ENCODE measurements around the gene SNX33. TPM values are rescaled to one million over a fixed set of nuclear protein-coding genes. Genes with fewer than 3 reads are reported as not detected.
A peak's percentile ranks its signal among the peaks of the same experiment; 100 is the strongest.

The SNX33 gene
- total RNA-seq, 1 donor = 19.9 TPM

DNA sequence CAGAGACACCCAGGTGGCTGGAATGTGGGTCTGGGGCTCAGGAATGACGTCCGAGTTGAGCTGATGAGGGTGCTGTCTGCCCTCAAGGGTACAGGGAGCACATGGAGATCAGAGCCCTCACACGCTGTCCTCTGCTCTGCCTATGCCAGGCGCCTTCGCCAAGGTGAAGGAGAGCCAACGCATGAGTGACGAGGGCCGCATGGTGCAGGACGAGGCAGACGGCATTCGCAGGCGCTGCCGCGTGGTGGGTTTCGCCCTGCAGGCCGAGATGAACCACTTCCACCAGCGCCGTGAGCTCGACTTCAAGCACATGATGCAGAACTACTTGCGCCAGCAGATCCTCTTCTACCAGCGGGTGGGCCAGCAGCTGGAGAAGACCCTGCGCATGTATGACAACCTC is 9.1 kb downstream of the SNX33 start:
- no peak overlapping the region for H3K4me3 ChIP-seq (ENCODE audit: low read depth, low read length)
- no peak for DNase-seq (ENCODE audit: low read depth)
- TF ChIP-seq, protein P1, sequence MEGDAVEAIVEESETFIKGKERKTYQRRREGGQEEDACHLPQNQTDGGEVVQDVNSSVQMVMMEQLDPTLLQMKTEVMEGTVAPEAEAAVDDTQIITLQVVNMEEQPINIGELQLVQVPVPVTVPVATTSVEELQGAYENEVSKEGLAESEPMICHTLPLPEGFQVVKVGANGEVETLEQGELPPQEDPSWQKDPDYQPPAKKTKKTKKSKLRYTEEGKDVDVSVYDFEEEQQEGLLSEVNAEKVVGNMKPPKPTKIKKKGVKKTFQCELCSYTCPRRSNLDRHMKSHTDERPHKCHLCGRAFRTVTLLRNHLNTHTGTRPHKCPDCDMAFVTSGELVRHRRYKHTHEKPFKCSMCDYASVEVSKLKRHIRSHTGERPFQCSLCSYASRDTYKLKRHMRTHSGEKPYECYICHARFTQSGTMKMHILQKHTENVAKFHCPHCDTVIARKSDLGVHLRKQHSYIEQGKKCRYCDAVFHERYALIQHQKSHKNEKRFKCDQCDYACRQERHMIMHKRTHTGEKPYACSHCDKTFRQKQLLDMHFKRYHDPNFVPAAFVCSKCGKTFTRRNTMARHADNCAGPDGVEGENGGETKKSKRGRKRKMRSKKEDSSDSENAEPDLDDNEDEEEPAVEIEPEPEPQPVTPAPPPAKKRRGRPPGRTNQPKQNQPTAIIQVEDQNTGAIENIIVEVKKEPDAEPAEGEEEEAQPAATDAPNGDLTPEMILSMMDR (IDR thresholded peaks at IDR 0.05; ENCODE audit: insufficient read depth, low read depth, low read length) = no peak

DNA sequence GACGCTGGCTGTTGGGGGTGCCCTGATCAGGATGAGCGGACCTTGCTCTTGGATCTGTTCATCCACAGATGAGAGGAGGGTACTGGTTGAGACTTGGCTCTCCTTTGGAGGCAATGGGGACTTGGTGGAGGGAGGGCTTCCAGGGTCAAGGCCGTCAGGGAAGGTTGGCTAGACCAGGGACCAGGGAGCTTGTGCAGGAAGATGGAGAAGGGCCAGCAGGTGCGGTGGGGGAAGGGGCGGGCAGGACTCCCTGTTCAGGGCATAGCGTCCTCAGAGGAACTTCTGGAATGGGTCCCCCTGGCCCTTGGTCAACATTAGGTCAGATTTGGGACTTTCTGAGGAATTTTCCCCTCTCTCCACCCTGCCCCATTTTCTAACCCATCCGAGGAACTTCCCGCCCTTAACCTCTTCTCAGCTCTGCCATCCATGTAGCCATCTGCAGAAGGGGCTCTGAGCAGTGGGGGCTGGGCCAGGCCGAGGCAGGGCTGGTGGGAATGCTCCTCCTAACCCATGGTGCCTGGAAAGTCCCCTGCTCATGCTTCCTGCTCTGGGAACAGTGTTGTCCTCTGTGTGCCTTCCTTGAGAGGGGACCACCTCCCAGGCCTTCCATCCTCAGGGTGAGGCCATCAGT is 11.5 kb downstream of the SNX33 start:
- no peak overlapping the region for H3K4me3 ChIP-seq (ENCODE audit: low read depth, low read length)
- TF ChIP-seq, protein P1 (IDR thresholded peaks at IDR 0.05; ENCODE audit: insufficient read depth, low read depth, low read length) = no peak
- no peak for DNase-seq (ENCODE audit: low read depth)

DNA sequence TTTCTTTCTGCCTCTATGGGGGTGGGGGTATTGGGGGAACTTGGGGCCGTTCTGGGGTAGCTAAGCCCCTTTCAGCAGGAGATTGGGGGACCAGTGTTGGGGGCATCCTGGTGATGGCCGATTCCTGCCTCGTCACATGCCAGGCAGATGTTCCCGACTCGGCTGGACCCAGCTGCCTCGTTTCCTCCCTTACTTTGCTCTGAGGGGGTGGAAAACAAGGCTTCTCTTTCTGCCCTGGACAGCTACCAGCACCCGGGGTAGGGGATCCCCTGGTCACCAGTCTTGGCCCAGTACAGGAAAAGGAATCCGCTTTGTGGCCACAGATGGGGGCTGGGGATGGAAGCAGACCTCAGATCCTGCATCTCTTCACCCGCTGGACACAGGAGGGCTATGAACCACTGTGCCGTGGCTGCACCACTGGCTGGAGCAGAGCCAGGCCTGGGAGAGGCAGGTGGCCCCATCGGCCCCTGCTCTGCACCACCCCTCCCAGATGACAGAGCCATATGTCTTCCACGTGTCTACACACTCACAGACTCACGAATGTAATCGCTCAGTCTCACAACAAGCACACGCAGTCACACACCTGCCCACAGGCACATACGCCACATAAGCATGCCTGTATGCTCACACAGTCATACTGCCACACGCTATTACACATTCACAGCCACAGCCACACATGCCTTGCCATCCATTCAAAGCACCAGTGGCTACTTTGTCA is 12.4 kb downstream of the SNX33 start:
- TF ChIP-seq, protein P1 (IDR thresholded peaks at IDR 0.05; ENCODE audit: insufficient read depth, low read depth, low read length) = no peak
- no peak for DNase-seq (ENCODE audit: low read depth)
- no peak overlapping the region for H3K4me3 ChIP-seq (ENCODE audit: low read depth, low read length)

DNA sequence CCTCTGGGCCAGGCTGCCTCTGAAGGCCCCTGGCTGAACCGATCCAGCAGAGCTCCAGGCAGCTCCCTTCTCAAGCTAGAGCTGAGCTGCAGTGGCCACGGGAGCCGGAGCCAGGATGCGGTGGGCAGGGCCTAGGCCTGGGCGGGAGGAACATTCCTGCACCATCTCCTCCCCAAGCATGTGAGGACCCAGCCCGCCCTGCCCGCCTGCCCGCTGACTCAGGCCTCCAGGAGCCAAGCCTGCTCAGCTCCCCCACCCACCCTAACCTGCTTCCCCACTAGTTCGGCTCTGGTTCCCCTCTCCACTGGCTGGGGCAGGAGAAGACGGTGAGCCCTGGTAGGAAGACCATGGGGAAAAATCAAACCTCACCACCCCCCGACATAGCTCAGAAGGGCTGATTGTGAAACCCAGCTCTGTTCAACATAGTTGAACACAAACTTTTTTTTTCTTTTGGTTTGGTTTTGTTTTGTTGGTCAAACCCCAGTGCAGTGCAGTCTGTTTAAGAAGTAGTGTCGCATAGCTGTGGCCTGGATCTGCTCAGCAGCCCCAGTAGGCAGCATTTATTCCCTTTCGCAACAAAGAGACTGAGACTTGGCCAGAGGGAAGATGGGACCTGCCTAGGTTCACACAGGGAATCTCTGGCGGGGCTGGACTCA is 13.5 kb downstream of the SNX33 start:
- TF ChIP-seq, protein P1 (IDR thresholded peaks at IDR 0.05; ENCODE audit: insufficient read depth, low read depth, low read length) = no peak
- peak overlapping the region; percentile 12 for H3K4me3 ChIP-seq (ENCODE audit: low read depth, low read length)
- peak; percentile 94 for DNase-seq (ENCODE audit: low read depth)

DNA sequence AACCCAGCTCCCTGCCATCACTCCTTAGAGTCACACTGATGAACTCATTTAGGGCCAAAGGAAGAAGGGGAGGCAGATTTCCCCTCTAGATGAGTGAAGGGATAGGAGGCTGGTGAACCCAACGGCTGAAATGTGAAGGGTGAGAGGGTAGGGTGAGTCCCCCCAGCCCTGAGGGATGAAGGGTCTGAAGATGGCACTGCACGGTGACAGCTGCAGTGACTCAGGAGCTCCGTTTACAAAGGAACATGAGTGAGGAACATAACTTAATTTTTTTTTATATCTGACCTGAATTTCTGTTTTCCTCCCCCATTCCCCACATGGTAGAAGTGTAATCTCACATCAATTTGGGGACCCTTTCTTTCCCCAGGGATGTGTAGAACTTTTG is 14.0 kb downstream of the SNX33 start:
- DNase-seq (ENCODE audit: low read depth) = no peak
- TF ChIP-seq, protein P1 (IDR thresholded peaks at IDR 0.05; ENCODE audit: insufficient read depth, low read depth, low read length) = no peak
- H3K4me3 ChIP-seq (ENCODE audit: low read depth, low read length) = no peak overlapping the region

DNA sequence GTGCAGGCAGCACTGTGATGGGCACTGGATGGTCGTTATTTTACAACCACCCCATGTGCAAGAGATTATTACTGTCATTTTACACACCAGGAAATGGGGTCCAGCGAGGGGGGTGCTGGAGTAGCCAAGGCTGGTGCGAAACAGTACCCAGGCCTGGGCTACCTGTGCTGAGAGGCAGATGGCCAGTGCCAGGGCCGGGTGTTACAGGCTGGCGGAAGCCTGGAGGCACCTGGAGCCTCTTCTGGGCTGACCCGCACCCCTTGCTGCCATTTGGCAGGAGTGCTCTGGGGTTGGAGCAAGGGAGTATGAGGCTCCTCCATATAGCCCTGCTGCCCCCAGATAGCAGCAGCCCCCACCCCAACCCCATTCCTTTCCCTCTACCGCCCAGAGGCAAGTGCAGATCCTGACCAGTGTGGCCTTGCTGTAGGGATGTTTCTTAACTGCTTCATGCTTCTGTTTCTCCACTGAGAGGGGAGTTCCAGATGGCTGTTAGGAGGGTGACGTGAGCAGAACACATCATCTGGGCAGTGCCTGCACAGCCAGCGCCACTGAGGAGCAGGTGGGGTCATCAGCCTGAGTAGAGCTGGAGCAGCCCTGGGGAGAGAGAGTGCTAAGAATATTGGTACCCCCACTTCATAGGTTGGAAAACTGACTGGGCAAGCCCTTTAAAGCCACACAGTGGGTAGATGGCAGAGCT is 15.3 kb downstream of the SNX33 start:
- no peak for DNase-seq (ENCODE audit: low read depth)
- no peak overlapping the region for H3K4me3 ChIP-seq (ENCODE audit: low read depth, low read length)
- TF ChIP-seq, protein P1 (IDR thresholded peaks at IDR 0.05; ENCODE audit: insufficient read depth, low read depth, low read length) = no peak
